GM21737 (cell line): Measurements from ENCODE around the gene CFAP46.
"Not testable (repeated sequence)": the region's sequence is repeated elsewhere in the genome, so short reads cannot be mapped to it uniquely, and the experiment has no call there.

ENCODE experiments used
- ATAC-seq: cut with Tn5 transposase; IDR thresholded peaks from one replicate; pipeline ENCODE4 v1.9.1; 2021; ENCODE audit warnings: mild to moderate bottlenecking, moderate library complexity; ENCODE audit not compliant: unreplicated experiment

CFAP46 gene

DNA sequence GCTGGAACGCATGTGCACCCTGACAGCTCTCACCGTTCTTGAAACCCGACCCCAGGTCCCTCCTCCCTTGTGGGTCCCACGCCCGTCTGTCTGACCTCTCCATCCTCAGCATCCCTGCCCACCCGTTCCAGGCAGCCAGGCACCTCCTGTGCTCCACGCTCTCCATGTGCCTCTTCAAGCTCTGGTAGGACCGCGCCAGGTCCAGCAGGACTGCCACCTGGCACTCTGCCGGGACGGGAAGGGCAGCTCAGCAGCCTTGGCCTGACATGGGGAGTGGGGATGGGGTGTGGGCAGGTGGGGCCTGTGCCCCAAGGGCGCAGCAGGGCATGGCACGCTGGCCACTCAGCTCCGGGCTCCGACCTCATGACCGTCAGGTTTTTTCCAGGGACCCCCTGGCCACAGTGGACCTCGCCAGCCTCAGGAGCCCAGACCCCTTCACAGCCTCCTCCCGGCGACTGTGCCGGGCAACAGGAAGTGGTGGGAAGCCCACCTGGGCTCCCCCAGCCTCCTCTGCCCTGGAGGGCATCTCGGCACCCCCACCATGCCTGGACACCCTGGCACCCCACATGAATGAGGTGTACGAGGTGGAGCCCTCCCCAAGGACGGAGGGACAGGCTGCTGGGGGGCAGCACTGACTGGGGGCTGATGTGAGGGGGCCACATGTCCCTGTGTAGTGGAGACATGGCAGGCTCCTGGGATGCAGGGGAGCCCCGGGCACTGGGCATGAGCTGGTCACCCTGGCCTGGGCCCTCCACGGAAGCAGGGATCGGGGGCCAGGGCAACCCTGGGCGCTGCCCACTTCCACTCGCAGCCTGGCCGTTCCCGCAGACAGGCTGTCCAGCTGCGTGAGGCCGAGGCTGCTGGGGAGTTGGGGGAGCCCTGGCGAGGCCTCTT is 131.3 kb downstream of the CFAP46 start:
- no peak for ATAC-seq

DNA sequence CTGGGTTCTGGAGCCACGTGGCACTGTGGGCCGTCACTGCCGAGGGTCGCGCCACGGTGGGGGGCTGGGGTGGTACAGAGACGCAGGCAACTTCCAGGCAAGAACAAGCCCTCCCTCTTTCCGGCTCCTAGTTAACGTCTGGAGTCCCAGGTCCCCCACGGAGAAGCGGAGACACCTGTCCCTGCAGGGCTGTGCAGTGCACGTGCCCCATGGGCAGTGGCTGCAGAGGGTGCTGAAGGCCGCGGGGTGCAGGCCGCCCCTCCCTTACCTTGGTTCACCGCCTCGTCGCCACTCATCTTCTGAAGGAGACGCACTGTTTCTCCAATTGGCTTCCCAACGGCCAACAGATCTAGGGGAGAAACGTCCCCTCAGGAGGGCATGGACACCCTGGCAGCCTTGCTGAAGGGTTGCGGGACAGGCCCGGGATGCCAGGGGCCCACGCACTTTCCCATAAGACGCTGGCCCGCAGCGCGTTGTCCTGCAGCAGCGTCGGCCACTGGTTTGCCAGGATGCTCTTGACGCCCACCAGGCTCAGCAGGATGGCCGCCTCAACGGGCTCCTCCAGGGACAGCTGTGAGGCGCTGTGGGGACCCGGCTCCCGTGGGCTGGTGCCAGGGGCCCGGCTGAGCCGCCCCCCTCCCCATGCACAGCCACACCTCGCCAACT is 132.1 kb downstream of the CFAP46 start:
- ATAC-seq: no peak

DNA sequence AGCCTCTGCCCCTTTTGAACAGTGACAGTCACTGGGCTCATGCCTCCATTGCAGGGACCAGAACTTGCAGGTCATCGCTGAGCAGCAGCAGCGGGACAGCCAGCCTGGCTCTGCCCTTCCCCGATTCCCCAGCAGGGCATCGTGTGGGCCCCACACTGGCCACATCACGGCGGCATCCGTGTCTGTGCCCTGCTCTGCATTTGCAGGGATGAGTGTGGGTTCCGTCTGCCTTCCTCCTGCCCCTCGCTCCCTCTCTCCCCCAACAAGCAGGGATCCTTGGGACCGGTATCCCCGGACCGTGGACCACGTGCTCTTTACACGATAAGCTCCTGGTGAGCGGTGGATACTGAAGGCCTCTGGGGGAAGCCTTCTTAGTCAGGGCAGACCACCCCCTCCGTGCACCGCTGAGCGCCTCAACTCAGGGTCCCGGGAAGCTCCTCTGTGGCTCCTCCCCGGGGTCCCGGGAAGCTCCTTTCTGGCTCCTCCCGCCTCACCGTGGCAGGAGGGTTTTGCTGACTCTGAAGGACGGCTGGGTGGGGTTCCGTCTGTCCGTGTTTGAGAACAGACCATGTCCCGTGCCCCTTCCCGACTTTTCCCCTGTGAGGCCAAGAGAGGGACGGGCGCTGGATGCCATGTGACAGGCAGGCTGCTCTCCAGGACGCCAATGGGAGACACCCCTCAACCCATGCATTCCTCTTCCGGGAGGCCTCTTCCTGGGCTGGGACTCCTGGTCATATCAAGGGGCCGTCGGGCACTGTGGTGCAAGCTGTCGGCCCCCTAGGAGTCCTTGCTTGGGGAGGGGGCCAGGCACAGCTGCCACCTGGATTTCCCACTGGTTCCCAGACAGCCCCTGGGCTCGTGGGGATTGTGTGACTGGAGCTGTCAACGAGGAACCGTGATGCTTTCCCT is 132.9 kb downstream of the CFAP46 start:
- ATAC-seq: no peak

DNA sequence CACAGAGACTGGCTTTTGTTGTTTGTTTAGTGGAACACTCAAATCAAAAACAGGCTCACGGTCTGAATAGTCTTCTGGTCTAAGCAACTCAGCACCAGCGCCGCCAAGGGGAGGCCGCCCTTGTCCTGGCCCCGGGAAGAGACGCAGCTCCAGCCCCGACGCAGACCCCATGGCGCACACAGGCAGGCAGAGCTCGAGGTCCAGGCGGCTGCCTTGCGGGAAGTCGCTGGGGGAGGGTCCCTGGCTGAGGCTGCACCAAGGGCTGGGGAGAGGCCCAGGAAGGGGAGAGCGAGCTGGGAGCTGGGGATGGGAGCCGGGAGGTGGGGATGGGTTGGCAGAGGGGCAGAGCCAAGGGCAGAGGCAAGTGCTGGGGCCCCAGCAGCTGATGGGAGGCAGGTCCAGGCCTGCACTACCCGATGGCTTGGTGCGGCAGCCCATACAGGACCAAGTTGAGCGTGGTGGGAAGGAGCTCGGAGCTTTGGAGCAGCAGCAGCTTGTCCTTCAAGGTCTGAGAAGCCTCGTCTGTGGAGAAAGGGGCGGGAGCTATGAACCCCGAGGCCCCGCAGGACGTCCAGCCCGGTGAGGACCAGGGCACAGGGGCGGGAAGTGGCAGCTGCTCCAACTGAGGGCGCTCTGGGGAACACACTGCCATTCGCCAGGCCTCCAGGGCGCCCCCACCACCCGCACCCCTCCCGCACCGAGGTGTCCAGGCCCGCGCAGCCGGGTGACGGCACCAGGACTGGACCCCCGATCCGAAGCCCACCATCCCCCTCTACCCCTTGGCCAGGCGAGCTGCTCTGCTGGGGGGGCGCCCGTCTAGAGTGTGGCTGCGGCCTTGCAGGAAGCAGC is 133.8 kb downstream of the CFAP46 start:
- ATAC-seq: no peak

DNA sequence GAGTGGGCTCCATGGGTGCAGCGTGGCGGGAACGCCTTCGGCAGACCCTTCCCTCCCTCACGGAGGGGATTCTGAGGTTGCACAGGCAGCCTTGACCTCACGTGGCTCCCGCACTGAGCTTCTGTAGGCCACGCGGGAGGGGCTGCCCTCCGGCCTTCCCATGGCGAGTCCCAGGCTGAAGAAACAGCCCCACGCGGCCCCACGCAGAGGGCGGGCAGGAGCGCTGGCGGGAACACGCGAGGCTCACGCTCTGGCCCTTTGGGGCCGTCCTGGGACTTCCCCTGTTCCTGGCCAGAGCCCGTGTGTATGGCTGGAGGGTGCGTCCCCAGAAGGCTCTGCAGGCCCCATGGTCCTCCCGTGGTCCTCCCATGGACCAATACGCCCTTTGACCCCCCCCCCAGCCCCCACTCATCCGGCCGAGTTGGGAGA is 134.7 kb downstream of the CFAP46 start:
- ATAC-seq: no peak

- ATAC-seq: no peak
These were observed 135.8 kb downstream of the CFAP46 start for GRCh38 chr10:132806561-132807003.

GRCh38 chr10:132806110-132806509 is 136.3 kb downstream of the CFAP46 start:
- no peak for ATAC-seq

- ATAC-seq: no peak
These were observed 136.8 kb downstream of the CFAP46 start for GRCh38 chr10:132805599-132805998.

DNA sequence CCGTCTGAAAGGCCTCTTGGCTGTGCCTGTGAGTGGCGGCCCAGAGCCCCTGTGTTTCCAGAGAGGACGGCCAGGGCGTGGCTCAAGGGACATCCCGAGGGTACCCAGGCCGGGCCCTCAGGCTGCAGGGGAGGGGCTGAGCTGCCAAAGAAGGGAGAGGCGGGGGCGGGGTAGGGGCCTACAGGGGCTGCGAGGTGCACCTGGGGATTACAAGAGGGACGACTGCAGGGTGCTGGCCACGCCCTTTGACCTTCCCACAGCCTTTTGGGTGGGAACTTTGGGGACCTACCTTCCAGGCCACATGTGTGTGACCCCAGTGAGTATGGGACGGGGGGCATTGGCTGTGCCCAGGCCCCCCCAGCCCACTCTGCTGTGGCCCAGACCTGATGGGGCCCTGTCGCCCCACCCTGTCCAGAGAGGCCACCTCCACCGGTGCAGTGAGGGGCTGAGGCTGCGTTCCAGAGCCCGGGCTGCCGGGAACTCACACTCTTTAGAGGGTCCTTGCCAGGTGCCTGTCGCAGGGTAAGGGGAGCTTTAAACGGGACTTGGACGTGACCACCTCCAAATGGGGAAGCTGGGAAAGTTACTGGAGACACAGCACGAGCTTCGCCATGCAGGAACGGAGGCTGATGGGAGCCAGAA is 137.5 kb downstream of the CFAP46 start:
- ATAC-seq: no peak

DNA sequence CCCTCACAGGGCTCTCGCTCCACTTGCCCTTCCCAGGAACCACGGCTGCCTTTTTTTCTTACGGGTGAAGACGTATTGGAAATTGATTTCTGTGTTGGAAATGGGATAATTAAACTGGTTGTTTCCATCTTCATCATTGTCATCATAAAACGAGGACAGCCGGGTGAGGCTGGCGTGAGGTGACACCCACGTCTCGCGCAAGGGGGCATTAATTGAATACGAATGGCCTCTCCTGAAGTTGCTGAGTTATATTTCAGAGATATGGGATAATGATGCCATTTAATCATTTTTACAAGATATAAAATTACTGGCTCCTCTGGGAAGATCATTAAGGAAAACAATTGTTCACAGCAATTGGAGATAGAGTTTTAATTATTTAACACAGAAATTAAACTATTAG is 138.1 kb downstream of the CFAP46 start:
- ATAC-seq: no peak

DNA sequence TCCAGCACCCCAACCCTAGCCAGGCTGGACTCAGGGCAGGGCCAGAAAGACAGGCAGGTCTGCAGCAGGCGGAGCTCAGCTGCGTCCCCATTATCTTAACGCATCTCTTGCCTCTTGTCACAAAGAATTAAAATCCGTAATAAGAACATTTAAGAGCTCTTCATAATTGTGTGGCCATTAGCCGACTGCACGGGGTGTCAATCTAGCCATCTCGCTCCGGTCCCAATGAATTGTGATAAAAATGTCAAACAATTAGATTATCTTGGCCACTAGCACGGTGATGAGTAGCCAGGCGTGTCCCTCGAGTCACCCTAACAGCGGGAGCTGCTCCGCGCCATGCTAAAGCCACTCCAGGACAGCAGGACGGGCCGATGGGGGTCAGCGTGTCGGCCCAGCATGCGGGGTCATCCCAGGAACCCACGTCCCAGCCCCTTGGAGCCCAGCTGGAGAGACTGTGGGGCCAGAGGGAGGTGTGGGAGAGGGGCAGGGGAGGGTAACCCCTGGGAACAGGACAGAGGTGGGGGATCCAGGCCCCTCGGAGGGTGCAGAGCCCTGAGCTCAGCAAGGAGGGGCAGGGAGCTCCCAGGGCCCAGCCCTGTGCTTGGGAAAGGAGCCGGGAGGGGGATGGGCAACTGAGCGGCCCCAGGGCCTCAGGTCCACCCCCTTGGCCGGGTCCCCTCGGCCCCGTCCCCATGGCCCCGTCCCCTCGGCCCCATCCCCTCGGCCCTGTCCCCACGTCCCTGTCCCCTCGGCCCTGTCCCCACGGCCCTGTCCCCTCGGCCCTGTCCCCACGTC is 138.8 kb downstream of the CFAP46 start:
- ATAC-seq: no peak

DNA sequence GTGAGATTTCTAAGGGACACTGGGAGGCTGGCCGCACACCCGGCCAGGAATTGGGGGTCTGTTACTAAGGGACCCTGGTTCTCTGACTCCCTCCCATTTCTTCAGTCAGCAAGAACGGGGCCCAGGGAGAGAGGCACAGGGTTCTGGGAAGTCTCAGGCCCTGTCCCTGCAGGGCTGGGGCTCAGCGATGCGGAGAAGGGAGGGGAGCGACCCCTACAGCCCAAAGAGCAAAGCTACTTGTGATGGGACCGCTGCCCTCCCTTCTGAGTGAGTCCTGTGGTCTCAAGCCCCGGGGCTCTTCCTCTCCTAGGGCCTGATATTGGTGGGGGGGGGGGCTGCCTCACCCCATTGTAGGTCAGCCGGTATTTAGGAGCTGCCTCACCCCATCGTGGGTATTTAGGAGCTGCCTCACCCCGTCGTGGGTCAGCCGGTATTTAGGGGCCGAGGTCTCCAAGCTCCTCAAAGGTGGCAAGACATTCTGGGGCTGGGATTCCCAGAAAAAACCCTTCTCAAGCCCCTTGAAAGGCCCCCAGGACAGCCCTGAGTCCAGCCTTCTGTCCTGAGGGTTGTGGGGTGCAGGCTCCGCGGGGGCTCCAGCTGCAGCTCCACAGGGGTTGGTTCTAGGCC is 139.6 kb downstream of the CFAP46 start:
- no peak for ATAC-seq

GRCh38 chr10:132802048-132802447 is 140.3 kb downstream of the CFAP46 start:
- no peak for ATAC-seq

DNA sequence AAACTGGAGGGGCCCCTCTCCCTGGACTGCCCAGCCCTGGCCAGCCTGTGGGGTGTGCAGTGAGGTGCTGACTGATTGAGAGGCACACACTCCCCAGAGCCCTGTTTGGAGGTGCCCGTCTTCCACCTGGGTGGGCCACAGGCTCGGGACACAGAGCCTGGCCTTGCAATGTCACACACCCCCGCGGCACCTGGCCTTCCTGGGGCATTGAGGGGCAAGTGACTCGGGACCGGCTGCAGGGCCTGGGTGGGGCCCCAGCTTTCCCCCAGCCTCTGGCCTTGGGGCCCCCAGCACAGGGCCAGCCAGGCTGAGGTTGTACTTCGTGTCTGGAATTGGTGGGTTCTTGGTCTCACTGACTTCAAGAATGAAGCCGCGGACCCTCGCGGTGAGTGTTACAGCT is 142.5 kb downstream of the CFAP46 start:
- no peak for ATAC-seq

- ATAC-seq: no peak
These were observed 143.5 kb downstream of the CFAP46 start for GRCh38 chr10:132798876-132799275.

DNA sequence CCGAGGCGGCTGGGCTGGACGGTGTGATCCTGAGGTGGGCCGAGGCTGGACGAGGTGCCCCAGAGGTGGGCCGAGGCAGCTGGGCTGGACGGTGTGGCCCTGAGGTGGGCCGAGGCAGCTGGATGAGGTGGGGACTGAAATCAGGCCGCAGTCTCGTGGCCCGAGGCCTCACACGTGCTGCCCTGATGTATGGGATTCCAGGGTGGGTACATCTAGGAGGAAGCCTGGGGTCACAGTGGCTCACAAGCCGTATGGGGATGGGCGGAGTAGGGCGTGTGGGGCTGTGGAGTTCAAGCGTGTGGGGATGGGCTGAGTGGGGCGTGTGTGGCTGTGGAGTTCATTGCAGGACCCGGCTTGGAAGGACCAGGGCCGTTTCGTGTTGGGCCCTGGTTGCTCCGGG is 144.0 kb downstream of the CFAP46 start:
- no peak for ATAC-seq

DNA sequence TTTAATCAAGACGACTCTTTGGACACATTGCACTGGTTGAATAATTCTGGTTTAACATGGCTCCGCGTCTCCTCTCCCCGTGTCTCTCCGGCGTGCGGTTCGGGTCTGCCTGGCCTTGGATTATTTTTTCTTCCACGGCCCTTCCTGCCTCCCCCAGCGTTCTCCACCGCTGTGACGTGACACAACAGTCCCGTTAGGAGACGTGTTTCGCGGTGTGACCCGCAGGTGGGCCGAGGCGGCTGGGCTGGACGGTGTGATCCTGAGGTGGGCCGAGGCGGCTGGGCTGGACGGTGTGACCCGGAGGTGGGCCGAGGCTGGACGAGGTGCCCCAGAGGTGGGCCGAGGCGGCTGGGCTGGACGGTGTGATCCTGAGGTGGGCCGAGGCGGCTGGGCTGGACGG is 144.4 kb downstream of the CFAP46 start:
- ATAC-seq: not testable (repeated sequence)

GRCh38 chr10:132796846-132797245 is 145.5 kb downstream of the CFAP46 start:
- ATAC-seq: no peak
